Measurements from ENCODE around the gene ZBED2.

GRCh38 chr3:111592143-111592542 is 3.0 kb downstream of the ZBED2 start:
- TF ChIP-seq, protein P1, sequence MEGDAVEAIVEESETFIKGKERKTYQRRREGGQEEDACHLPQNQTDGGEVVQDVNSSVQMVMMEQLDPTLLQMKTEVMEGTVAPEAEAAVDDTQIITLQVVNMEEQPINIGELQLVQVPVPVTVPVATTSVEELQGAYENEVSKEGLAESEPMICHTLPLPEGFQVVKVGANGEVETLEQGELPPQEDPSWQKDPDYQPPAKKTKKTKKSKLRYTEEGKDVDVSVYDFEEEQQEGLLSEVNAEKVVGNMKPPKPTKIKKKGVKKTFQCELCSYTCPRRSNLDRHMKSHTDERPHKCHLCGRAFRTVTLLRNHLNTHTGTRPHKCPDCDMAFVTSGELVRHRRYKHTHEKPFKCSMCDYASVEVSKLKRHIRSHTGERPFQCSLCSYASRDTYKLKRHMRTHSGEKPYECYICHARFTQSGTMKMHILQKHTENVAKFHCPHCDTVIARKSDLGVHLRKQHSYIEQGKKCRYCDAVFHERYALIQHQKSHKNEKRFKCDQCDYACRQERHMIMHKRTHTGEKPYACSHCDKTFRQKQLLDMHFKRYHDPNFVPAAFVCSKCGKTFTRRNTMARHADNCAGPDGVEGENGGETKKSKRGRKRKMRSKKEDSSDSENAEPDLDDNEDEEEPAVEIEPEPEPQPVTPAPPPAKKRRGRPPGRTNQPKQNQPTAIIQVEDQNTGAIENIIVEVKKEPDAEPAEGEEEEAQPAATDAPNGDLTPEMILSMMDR (IDR thresholded peaks at IDR 0.05; ENCODE audit: low read depth, low read length) = no peak
- no peak for TF ChIP-seq POLR2A (IDR thresholded peaks at IDR 0.05; ENCODE audit: extremely low read depth, insufficient read length)
- no peak for TF ChIP-seq MYC (IDR thresholded peaks at IDR 0.05; ENCODE audit: low read depth, low read length)
- TF ChIP-seq MAX (IDR thresholded peaks at IDR 0.05; ENCODE audit: low read depth, low read length) = no peak

Data from NB4 (cell line).